Measurements from ENCODE around the gene PDZK1.
"Not testable (repeated sequence)": the region's sequence is repeated elsewhere in the genome, so short reads cannot be mapped to it uniquely, and the experiment has no call there.

Gene PDZK1

GRCh38 chr1:145656245-145656943, 50.8 kb downstream of the PDZK1 start:
- not testable (repeated sequence) for DNase-seq (ENCODE audit: low read depth in 2 of 2)

DNA sequence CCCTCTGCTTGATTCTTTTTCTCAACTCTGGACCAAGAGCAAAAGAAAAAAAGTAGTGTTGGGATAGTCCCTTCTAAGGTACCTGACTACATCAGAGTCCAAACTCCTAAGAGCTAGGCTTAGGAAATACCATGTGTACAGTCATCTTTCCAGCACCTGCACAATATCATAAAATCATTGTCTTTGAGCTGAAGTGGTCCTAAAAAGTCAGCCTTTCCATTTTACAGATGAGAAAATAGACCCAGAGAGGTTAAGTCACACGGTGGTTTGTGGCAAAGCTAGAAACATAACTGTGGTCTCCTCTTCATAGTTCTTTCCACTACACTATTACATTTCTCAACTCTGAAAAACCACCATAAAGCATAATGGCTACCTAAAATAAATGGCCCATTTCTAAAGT, 63.2 kb downstream of the PDZK1 start:
- DNase-seq (ENCODE audit: low read depth in 2 of 2), result not testable (repeated sequence)

DNA sequence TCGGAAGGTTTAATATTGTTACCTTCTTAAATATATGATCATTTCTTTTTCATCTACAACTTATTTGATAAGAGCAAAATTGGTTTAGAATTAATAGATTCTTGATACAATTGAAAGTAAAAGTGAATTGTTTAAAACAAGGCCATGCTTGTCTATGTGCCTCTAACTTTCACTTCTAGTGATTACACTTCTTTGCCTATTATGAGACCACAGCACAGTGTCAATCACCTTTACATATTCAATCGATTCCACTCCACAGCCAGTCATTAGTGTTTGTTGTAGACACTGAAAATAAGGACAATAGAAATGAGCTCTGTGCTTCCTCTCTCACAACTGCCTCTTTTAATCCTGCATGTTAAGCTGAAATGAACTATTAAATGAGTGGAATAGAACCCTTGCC, 65.3 kb downstream of the PDZK1 start:
- DNase-seq (ENCODE audit: low read depth in 2 of 2), result not testable (repeated sequence)

DNA sequence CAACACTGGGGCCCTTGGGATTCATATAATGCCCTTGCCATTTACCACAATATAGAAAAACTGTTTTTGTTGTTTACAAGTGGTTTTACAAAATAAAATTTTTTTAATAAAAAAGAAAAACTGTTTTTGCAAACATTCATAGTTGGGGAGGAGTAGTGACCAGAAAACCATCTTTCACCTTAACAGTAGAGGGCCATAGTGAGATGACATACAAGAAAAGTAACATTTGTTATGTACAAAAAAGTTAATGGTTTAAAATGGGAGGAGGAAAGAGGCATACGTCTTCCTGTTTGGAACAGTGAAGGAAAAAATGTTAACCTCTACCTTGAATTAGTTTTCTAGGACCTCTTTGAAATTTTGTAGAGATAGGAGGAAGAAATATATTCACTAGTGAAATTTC, 70.9 kb downstream of the PDZK1 start:
- not testable (repeated sequence) for DNase-seq (ENCODE audit: low read depth in 2 of 2)

DNA sequence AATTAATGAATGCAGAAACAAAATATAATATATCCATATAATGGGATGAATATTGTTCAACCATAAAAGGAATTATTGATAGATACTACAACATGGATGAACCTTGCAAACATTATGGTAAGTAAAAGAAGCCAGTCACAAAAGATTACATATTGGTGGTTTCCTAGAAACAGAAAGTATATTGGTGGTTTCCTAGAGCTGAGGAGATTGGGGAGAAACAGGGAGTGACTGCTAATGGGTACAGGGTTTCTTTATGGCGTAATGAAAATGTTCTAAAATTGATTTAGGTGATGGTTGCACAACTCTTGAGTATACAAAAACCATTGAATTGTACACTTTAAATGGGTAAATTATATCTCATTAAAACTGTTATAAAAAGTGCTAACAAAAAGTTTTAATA, 85.0 kb downstream of the PDZK1 start:
- DNase-seq (ENCODE audit: low read depth in 2 of 2), result not testable (repeated sequence)
